GM12892 (cell line): ENCODE results near the gene MGAT5.

ENCODE experiments used
- POLR2A ChIP-seq: IDR thresholded peaks from 2 replicates; pipeline ENCODE4 v1.6.1; 2011; ENCODE audit warnings: low read depth, low read length, control low read depth
- POLR2AphosphoS5 ChIP-seq: IDR thresholded peaks from 2 replicates; pipeline ENCODE4 v1.6.1; 2011; ENCODE audit warnings: low read depth, low read length, control low read depth
- TAF1 ChIP-seq: IDR thresholded peaks from 2 replicates; pipeline ENCODE4 v1.6.1; 2011; ENCODE audit warnings: low read depth, mild to moderate bottlenecking, control low read depth, low read length, borderline replicate concordance

DNA sequence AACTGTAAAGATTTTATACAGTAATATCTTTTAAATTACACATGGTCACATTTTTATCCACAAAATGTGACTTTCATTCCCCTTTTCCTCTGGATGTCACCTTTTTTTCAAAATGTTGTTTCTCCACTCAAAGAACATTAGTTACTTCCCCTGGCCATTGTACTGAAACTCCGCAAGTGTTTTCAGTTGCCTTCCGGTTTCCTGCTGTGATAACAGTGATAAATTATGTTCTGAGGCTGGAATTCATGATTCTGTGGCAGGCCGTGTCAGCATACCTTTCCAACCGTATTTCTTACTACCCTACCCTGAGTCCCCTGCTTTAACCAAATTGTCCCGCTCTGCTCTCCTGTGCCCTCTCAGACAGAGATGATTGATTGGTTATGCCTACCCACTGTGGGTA is 53.5 kb downstream of the MGAT5 start:
- TF ChIP-seq TAF1, result no peak
- no peak for TF ChIP-seq POLR2A
- TF ChIP-seq POLR2AphosphoS5, result no peak
